Liver (tissue), 9 donors: ENCODE results near the gene LRRC71. TPM values are rescaled to one million over a fixed set of nuclear protein-coding genes. Genes with fewer than 3 reads are reported as not detected.

Source experiments
- DNase-seq: peaks from one replicate; pipeline ENCODE4 v3.0.0-alpha.2; 2017; ENCODE audit warnings: low spot score
- H3K27ac ChIP-seq, 2 donors: one replicate each; pipeline ENCODE4 v1.7.0; 2013; ENCODE audit warnings: inconsistent platforms in 2 of 2, low read length in 2 of 2, control low read depth in 1 of 2, low read depth in 1 of 2, mild to moderate bottlenecking in 1 of 2
- H3K27me3 ChIP-seq, 4 donors: one replicate each; pipeline versions ENCODE4 v1.6.1 to v1.7.0; 2013; ENCODE audit warnings: low read length in 3 of 4, inconsistent platforms in 1 of 4, mild to moderate bottlenecking in 1 of 4, moderate library complexity in 1 of 4; ENCODE audit not compliant: control insufficient read depth in 4 of 4, insufficient read depth in 4 of 4
- H3K36me3 ChIP-seq, 4 donors: one replicate each; pipeline versions ENCODE4 v1.6.1 to v1.7.0; 2013; ENCODE audit warnings: low read length in 3 of 4, mild to moderate bottlenecking in 3 of 4, low read depth in 1 of 4, moderate library complexity in 1 of 4; ENCODE audit not compliant: control insufficient read depth in 4 of 4, insufficient read depth in 3 of 4
- H3K4me1 ChIP-seq, 4 donors: one replicate each; pipeline versions ENCODE4 v1.6.1 to v1.7.0; 2013; ENCODE audit warnings: low read length in 3 of 4, mild to moderate bottlenecking in 3 of 4, moderate library complexity in 1 of 4; ENCODE audit not compliant: control insufficient read depth in 4 of 4, insufficient read depth in 4 of 4
- H3K4me3 ChIP-seq, 3 donors: one replicate each; pipeline versions ENCODE4 v1.6.1 to v1.7.0; 2013; ENCODE audit warnings: low read length in 3 of 3, control low read depth in 1 of 3, low read depth in 1 of 3, mild to moderate bottlenecking in 1 of 3
- H3K9ac ChIP-seq, 2 donors: one replicate each; pipeline ENCODE4 v1.7.0; 2013; ENCODE audit warnings: low read length in 2 of 2, mild to moderate bottlenecking in 2 of 2, moderate library complexity in 2 of 2, control low read depth in 1 of 2, low read depth in 1 of 2
- H3K9me3 ChIP-seq, 4 donors: one replicate each; pipeline versions ENCODE4 v1.6.1 to v1.7.0; 2013; ENCODE audit warnings: low read length in 3 of 4; ENCODE audit not compliant: control insufficient read depth in 4 of 4
- ATF3 ChIP-seq: IDR thresholded peaks from 2 replicates; pipeline ENCODE4 v1.6.1; 2016; ENCODE audit warnings: antibody characterized with exemption
- CTCF ChIP-seq: fragments of 150-350 bp; IDR thresholded peaks from 2 replicates; pipeline ENCODE4 v1.5.1; 2017; ENCODE audit warnings: improper control_type of control experiment, low read depth, low read length; ENCODE audit not compliant: missing input control
- FOXA2 ChIP-seq: IDR thresholded peaks from 2 replicates; pipeline ENCODE4 v1.6.1; 2016; ENCODE audit warnings: antibody characterized with exemption
- GABPA ChIP-seq, 2 donors: IDR thresholded peaks in 1 of 2; conservative IDR thresholded peaks in 1 of 2; 2 replicates each; pipeline ENCODE4 v1.6.1; 2016; ENCODE audit warnings: antibody characterized with exemption in 2 of 2, mild to moderate bottlenecking in 1 of 2, moderate library complexity in 1 of 2
- HNF4A ChIP-seq, 2 donors: conservative IDR thresholded peaks; 2 replicates each; pipeline ENCODE4 v1.6.1; 2016; ENCODE audit warnings: antibody characterized with exemption in 2 of 2, mild to moderate bottlenecking in 2 of 2
- JUND ChIP-seq, 2 donors: IDR thresholded peaks; 2 replicates each; pipeline ENCODE4 v1.6.1; 2016; ENCODE audit warnings: antibody characterized with exemption in 2 of 2
- MAX ChIP-seq: IDR thresholded peaks from 2 replicates; pipeline ENCODE4 v1.6.1; 2016; ENCODE audit warnings: antibody characterized with exemption
- NR2F2 ChIP-seq: IDR thresholded peaks from 2 replicates; pipeline ENCODE4 v1.6.1; 2016; ENCODE audit warnings: antibody characterized with exemption
- RAD21 ChIP-seq, 2 donors: IDR thresholded peaks; 2 replicates each; pipeline ENCODE4 v1.6.1; 2016; ENCODE audit warnings: antibody characterized with exemption in 2 of 2, mild to moderate bottlenecking in 2 of 2
- REST ChIP-seq: IDR thresholded peaks from 2 replicates; pipeline ENCODE4 v1.6.1; 2016; ENCODE audit warnings: antibody characterized with exemption, mild to moderate bottlenecking
- RXRA ChIP-seq, 2 donors: IDR thresholded peaks; 2 replicates each; pipeline ENCODE4 v1.6.1; 2017 to 2018; ENCODE audit warnings: antibody characterized with exemption in 2 of 2, mild to moderate bottlenecking in 1 of 2
- SP1 ChIP-seq: IDR thresholded peaks from 2 replicates; pipeline ENCODE4 v1.6.1; 2018; ENCODE audit warnings: antibody characterized with exemption, mild to moderate bottlenecking
- TAF1 ChIP-seq: conservative IDR thresholded peaks from 2 replicates; pipeline ENCODE4 v1.6.1; 2016; ENCODE audit warnings: antibody characterized with exemption, mild to moderate bottlenecking
- YY1 ChIP-seq: IDR thresholded peaks from 2 replicates; pipeline ENCODE4 v1.6.1; 2016; ENCODE audit warnings: antibody characterized with exemption, mild to moderate bottlenecking
- ZBTB33 ChIP-seq: IDR thresholded peaks from 2 replicates; pipeline ENCODE4 v1.6.1; 2016; ENCODE audit warnings: antibody characterized with exemption
- WGBS: extraction: QIAGEN DNeasy Blood & Tissue Kit; methylation state at CpG from one replicate; pipeline ENCODE4 v1.1.7; 2013; 5-methylcytosine and 5-hydroxymethylcytosine counted together
- polyA plus RNA-seq, 2 donors: library from polyadenylated mRNA; stranded (reverse) in 1 of 2; unstranded in 1 of 2; fragments of 200-250 nt in 1 of 2; fragments of >200 nt in 1 of 2; fragmentation: Nextera tagmentation in 1 of 2; extraction: Ambion mirVana in 1 of 2; gene quantifications; one replicate each; pipeline versions ENCODE4 v1.2.1 to v1.2.3, GENCODE V29; 2013 to 2015
- total RNA-seq, 2 donors: library from RNA; depleted of rRNA; stranded (reverse); fragments of >200 nt; gene quantifications; one replicate each; pipeline ENCODE4 v1.2.3, GENCODE V29; 2014
- donor health status: healthy.
- donor health status: healthy.
- donor health status: healthy.
- donor health status: healthy.
- donor health status: healthy.

Gene LRRC71
- total and polyA plus RNA-seq, 4 donors, result 0.10 TPM; not detected in 3

GRCh38 chr1:156882543-156882942 is 37.9 kb upstream of the LRRC71 start (continued):
- TF ChIP-seq REST, result no peak
- no peak for TF ChIP-seq RAD21 (IDR thresholded peaks at IDR 0.05)
- TF ChIP-seq ATF3, result no peak
- TF ChIP-seq HNF4A (conservative IDR thresholded peaks at IDR 0.05), result no peak
- no peak for TF ChIP-seq FOXA2
- TF ChIP-seq TAF1, result no peak
- no peak for TF ChIP-seq YY1
- TF ChIP-seq JUND (IDR thresholded peaks at IDR 0.05), result no peak
- TF ChIP-seq NR2F2, result no peak
- TF ChIP-seq GABPA (IDR thresholded peaks at IDR 0.05 in 1 of 2, conservative IDR thresholded peaks at IDR 0.05 in 1 of 2), result no peak
- no peak for TF ChIP-seq RXRA (IDR thresholded peaks at IDR 0.05)

GRCh38 chr1:156883919-156884318 is 36.5 kb upstream of the LRRC71 start:
- H3K27ac ChIP-seq, result no peak overlapping the region
- H3K4me1 ChIP-seq, result no peaks in the 10 kb centered on the region
- no peak for TF ChIP-seq ATF3
- TF ChIP-seq RXRA (IDR thresholded peaks at IDR 0.05), result no peak
- H3K36me3 ChIP-seq, result no peaks in the 10 kb centered on the region
- no peak overlapping the region for H3K9ac ChIP-seq
- 59% methylated on average over 7 of the region's 7 CpGs for WGBS
- no peak for DNase-seq
- H3K27me3 ChIP-seq, result peaks cover 0 to 2% (median 0%) of the 10 kb centered on the region in 4 donors
- no peaks in the 10 kb centered on the region for H3K9me3 ChIP-seq
- H3K4me3 ChIP-seq, result no peak overlapping the region

GRCh38 chr1:156884560-156885184 is 35.8 kb upstream of the LRRC71 start:
- Histone ChIP-seq H3K27ac (no peak overlapping the region), H3K9ac (no peak overlapping the region), H3K4me3 (no peak overlapping the region), H3K4me1 (no peaks in the 10 kb centered on the region), H3K9me3 (no peaks in the 10 kb centered on the region), H3K36me3 (no peaks in the 10 kb centered on the region), H3K27me3 (peaks cover 0 to 2% (median 0%) of the 10 kb centered on the region in 4 donors)
- WGBS, result 62% methylated on average over 10 of the region's 10 CpGs
- no peak for DNase-seq
- TF ChIP-seq RAD21 (IDR thresholded peaks at IDR 0.05) (no peak), FOXA2 (no peak), TAF1 (no peak), ATF3 (no peak), MAX (no peak), HNF4A (conservative IDR thresholded peaks at IDR 0.05) (no peak), ZBTB33 (no peak), SP1 (no peak), NR2F2 (no peak), CTCF (no peak)
